SK-N-SH (cell line): Measurements from ENCODE around the gene SMYD3. TPM values are rescaled to one million over a fixed set of nuclear protein-coding genes. Genes with fewer than 3 reads are reported as not detected.

Source experiments
- CTCF ChIA-PET: fragments of 300-600, 350-600 bp; formaldehyde crosslinking; extraction: SDS; loops from one replicate; lab custom pipeline; 2021; lab: Yijun Ruan, JAX
- POLR2A ChIA-PET: fragments of 350-600 bp; sonication (Branson Sonifier 250); formaldehyde crosslinking; extraction: SDS; loops from one replicate; lab custom pipeline; 2020; ENCODE audit warnings: antibody characterized with exemption, inconsistent platforms; lab: Yijun Ruan, JAX
- DNase-seq: peaks from one replicate; pipeline ENCODE4 v3.0.0; 2012
- H2AFZ ChIP-seq: fragments of 200-600 bp; sonication (generic); 2 replicates; pipeline ENCODE4 v1.8.1; 2016; ENCODE audit warnings: antibody characterized with exemption, mild to moderate bottlenecking, low read depth
- H3F3A ChIP-seq: fragments of 200-600 bp; sonication (generic); replicated peaks from 2 replicates; pipeline ENCODE3; 2016; ENCODE audit warnings: antibody characterized with exemption, mild to moderate bottlenecking; ENCODE audit not compliant: insufficient read depth
- H3K27ac ChIP-seq, 2 experiments: fragments of 200-500 bp in 1 of 2; fragments of 200-600 bp in 1 of 2; sonication (Bioruptor generic) in 1 of 2; sonication (generic), shearing (Covaris generic) in 1 of 2; 2 replicates each; pipeline versions ENCODE4 v1.5.1 to v1.6.1; 2014 to 2016; ENCODE audit warnings: low read depth in 2 of 2, inconsistent platforms in 1 of 2, low read length in 1 of 2, mild to moderate bottlenecking in 1 of 2, mixed read lengths in 1 of 2
- H3K27me3 ChIP-seq: fragments of 200-600 bp; sonication (generic), shearing (Covaris generic); 2 replicates; pipeline ENCODE4 v1.6.1; 2016; ENCODE audit warnings: mixed run types; ENCODE audit not compliant: insufficient read depth
- H3K36me3 ChIP-seq, 2 experiments: fragments of 200-500 bp in 1 of 2; fragments of 200-600 bp in 1 of 2; sonication (Bioruptor generic) in 1 of 2; sonication (generic) in 1 of 2; replicated peaks in 1 of 2; 2 replicates each; pipeline versions ENCODE3 to v1.5.1; 2014 to 2016; ENCODE audit warnings: low read length in 1 of 2, mild to moderate bottlenecking in 1 of 2; ENCODE audit not compliant: insufficient read depth in 2 of 2, control insufficient read depth in 1 of 2
- H3K4me1 ChIP-seq, 2 experiments: fragments of 200-500 bp in 1 of 2; fragments of 200-600 bp in 1 of 2; sonication (Bioruptor generic) in 1 of 2; sonication (generic), shearing (Covaris generic) in 1 of 2; 2 replicates each; pipeline versions ENCODE4 v1.5.1 to v1.6.1; 2014 to 2016; ENCODE audit warnings: low read depth in 1 of 2, low read length in 1 of 2, mixed run types in 1 of 2; ENCODE audit not compliant: insufficient read depth in 2 of 2, control insufficient read depth in 1 of 2
- H3K4me2 ChIP-seq: fragments of 200-600 bp; sonication (generic), shearing (Covaris generic); 2 replicates; pipeline ENCODE4 v1.6.1; 2017; ENCODE audit warnings: mixed run types
- H3K4me3 ChIP-seq, 2 experiments: fragments of 200-500 bp in 1 of 2; fragments of 200-600 bp in 1 of 2; sonication (Bioruptor generic) in 1 of 2; sonication (generic), shearing (Covaris generic) in 1 of 2; 2 replicates each; pipeline versions ENCODE4 v1.5.1 to v1.8.1; 2014 to 2016; ENCODE audit warnings: low read depth in 2 of 2, inconsistent platforms in 1 of 2, low read length in 1 of 2, mild to moderate bottlenecking in 1 of 2, mixed read lengths in 1 of 2, moderate library complexity in 1 of 2
- H3K79me2 ChIP-seq: fragments of 200-600 bp; sonication (generic); 2 replicates; pipeline ENCODE4 v1.8.1; 2017; ENCODE audit warnings: mild to moderate bottlenecking; ENCODE audit not compliant: insufficient read depth
- H3K9ac ChIP-seq: fragments of 200-600 bp; sonication (generic); 2 replicates; pipeline ENCODE4 v1.6.1; 2017; ENCODE audit warnings: mixed run types
- H3K9me2 ChIP-seq: fragments of 200-600 bp; sonication (generic); 2 replicates; pipeline ENCODE4 v1.6.1; 2017; ENCODE audit warnings: mixed run types
- H3K9me3 ChIP-seq: fragments of 200-600 bp; sonication (generic); 2 replicates; pipeline ENCODE4 v1.6.1; 2017; ENCODE audit warnings: mixed run types, mild to moderate bottlenecking, moderate library complexity
- H4K20me1 ChIP-seq: fragments of 200-600 bp; sonication (generic); 2 replicates; pipeline ENCODE4 v1.6.1; 2017; ENCODE audit warnings: mild to moderate bottlenecking, mixed run types; ENCODE audit not compliant: insufficient read depth
- CTCF ChIP-seq: fragments of 200-600 bp; sonication (generic); IDR thresholded peaks from 2 replicates; pipeline ENCODE4 v1.6.1; 2017; ENCODE audit warnings: antibody characterized with exemption, mild to moderate bottlenecking, moderate library complexity
- ELF1 ChIP-seq: IDR thresholded peaks from 2 replicates; pipeline ENCODE4 v1.4.0; 2012
- EP300 ChIP-seq, 2 experiments: IDR thresholded peaks; 2 replicates each; pipeline versions ENCODE4 v1.4.0 to v1.6.1; 2012; ENCODE audit warnings: borderline replicate concordance in 1 of 2, low read depth in 1 of 2, low read length in 1 of 2
- FOXJ3 ChIP-seq: sonication (generic); formaldehyde crosslinking; IDR thresholded peaks from 2 replicates; pipeline ENCODE4 v1.5.1; 2020; ENCODE audit warnings: mild to moderate bottlenecking, missing genetic modification reagents
- FOXM1 ChIP-seq: IDR thresholded peaks from 2 replicates; pipeline ENCODE4 v1.4.0; 2012; ENCODE audit warnings: low read depth, mild to moderate bottlenecking
- IRF3 ChIP-seq: fragments of 150-350 bp; IDR thresholded peaks from 2 replicates; pipeline ENCODE4 v1.6.1; 2016; ENCODE audit warnings: mild to moderate bottlenecking, low read depth, low read length
- MXI1 ChIP-seq: IDR thresholded peaks from 2 replicates; pipeline ENCODE4 v1.6.1; 2012; ENCODE audit warnings: mild to moderate bottlenecking, low read depth, low read length, improper control_type of control experiment
- REST ChIP-seq: IDR thresholded peaks from 2 replicates; pipeline ENCODE4 v1.6.1; 2012; ENCODE audit warnings: mild to moderate bottlenecking, low read depth, low read length, moderate library complexity
- RFX5 ChIP-seq: IDR thresholded peaks from 2 replicates; pipeline ENCODE4 v1.6.1; 2012; ENCODE audit warnings: mild to moderate bottlenecking, improper control_type of control experiment, low read length
- YY1 ChIP-seq: IDR thresholded peaks from 2 replicates; pipeline ENCODE4 v1.4.0; 2012; ENCODE audit warnings: low read depth, mild to moderate bottlenecking
- WGBS: methylation state at CpG from one replicate; pipeline ENCODE4 v1.1.6; 2017; ENCODE audit warnings: low lambda C conversion rate; 5-methylcytosine and 5-hydroxymethylcytosine counted together
- polyA plus RNA-seq, 3 experiments: library from polyadenylated mRNA; depleted of rRNA; stranded (reverse); fragments of >200 nt; gene quantifications; 2 replicates each; pipeline ENCODE4 v1.2.3, GENCODE V29; 2012

The SMYD3 gene
- polyA plus RNA-seq, 1 of the 3 experiments (the other 2 are of a cell fraction), result 31.4 TPM

- TF ChIP-seq MXI1 (no peak), IRF3 (no peak), YY1 (no peak), CTCF (no peak), RFX5 (no peak), EP300 (IDR thresholded peaks at IDR 0.05; ENCODE audit: borderline replicate concordance in 1 of 2, low read depth in 1 of 2, low read length in 1 of 2) (no peak), FOXM1 (no peak), FOXJ3 (CRISPR knock-in tag) (no peak), REST (no peak), ELF1 (no peak)
- no peaks in the 10 kb centered on the region for H4K20me1 ChIP-seq
- no peak for DNase-seq
- H3F3A ChIP-seq, result no peaks in the 10 kb centered on the region
- POLR2A ChIA-PET, result no interaction called here
- peaks cover 0 to 3% of the 10 kb centered on the region in 2 experiments; a peak in 2 of 4 replicates for H3K4me1 ChIP-seq
- H3K9me2 ChIP-seq, result no peaks in the 10 kb centered on the region
- H3K9ac ChIP-seq, result no peak overlapping the region
- peaks cover 5% of the 10 kb centered on the region; the same call in 1 of the 2 replicates for H3K79me2 ChIP-seq
- 90% methylated on average over 5 of the region's 7 CpGs for WGBS
- no peak overlapping the region for H3K4me2 ChIP-seq
- CTCF ChIA-PET, result no interaction called here
- H3K27ac ChIP-seq, result no peak overlapping the region
- H3K9me3 ChIP-seq, result no peaks in the 10 kb centered on the region; the same call in 1 of the 2 replicates
- H3K27me3 ChIP-seq, result no peaks in the 10 kb centered on the region
- no peaks in the 10 kb centered on the region for H3K36me3 ChIP-seq
- H2AFZ ChIP-seq, result no peak overlapping the region
- no peak overlapping the region for H3K4me3 ChIP-seq
These were observed 4.1 kb upstream of the SMYD3 start for GRCh38 chr1:246511203-246511602.
